ENCODE results near the gene CCDC154. TPM values are rescaled to one million over a fixed set of nuclear protein-coding genes. Genes with fewer than 3 reads are reported as not detected.

Gene CCDC154
- total and polyA plus RNA-seq, 10 of the 15 experiments (the other 5 are each of a cell fraction or from before 2014, with no cell fraction given) = 0.06 to 0.26 (median 0.25) TPM; not detected in 7

DNA sequence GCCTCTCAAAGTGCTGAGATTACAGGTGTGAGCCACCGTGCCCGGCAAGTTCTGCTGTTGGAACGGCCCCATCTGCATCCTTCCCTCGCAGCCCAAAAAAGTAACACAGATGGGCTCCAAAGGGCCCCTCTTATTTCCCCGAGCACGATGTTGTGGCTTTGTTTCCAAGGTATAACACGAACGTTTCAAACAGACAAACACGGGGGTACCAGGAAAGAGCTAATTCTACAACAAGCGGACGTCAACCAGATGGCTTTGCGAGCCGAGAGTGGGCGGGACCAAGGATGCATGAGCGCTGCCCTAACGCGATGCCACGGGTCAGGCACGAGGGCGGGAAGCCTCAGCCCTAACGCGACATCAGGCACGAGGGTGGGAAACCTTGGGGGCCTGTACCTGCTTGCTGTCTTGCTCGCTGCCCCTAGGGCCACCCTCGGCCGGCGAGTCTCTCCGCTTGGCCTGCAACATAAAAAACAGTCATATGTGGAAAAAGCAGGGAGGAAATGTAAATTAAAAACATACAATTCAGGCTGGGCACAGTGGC is 54.0 kb downstream of the CCDC154 start:
- ChIA-PET POLR2A (no interaction called here), CTCF (no interaction called here), RAD21 (ENCODE audit: unreplicated experiment) (no interaction called here), SMC1A (ENCODE audit: uncharacterized antibody, unreplicated experiment) (no interaction called here)
- TF ChIP-seq MTA2 (IDR thresholded peaks at IDR 0.05; ENCODE audit: low read depth) = no peak
- TF ChIP-seq, protein P1, sequence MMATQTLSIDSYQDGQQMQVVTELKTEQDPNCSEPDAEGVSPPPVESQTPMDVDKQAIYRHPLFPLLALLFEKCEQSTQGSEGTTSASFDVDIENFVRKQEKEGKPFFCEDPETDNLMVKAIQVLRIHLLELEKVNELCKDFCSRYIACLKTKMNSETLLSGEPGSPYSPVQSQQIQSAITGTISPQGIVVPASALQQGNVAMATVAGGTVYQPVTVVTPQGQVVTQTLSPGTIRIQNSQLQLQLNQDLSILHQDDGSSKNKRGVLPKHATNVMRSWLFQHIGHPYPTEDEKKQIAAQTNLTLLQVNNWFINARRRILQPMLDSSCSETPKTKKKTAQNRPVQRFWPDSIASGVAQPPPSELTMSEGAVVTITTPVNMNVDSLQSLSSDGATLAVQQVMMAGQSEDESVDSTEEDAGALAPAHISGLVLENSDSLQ (IDR thresholded peaks at IDR 0.05) = no peak
- TF ChIP-seq RBBP5 (conservative IDR thresholded peaks at IDR 0.05) = no peak
- no peak for TF ChIP-seq SPI1 (IDR thresholded peaks at IDR 0.05; ENCODE audit: borderline replicate concordance, insufficient read depth, low read depth, low read length)
- TF ChIP-seq, protein P2, sequence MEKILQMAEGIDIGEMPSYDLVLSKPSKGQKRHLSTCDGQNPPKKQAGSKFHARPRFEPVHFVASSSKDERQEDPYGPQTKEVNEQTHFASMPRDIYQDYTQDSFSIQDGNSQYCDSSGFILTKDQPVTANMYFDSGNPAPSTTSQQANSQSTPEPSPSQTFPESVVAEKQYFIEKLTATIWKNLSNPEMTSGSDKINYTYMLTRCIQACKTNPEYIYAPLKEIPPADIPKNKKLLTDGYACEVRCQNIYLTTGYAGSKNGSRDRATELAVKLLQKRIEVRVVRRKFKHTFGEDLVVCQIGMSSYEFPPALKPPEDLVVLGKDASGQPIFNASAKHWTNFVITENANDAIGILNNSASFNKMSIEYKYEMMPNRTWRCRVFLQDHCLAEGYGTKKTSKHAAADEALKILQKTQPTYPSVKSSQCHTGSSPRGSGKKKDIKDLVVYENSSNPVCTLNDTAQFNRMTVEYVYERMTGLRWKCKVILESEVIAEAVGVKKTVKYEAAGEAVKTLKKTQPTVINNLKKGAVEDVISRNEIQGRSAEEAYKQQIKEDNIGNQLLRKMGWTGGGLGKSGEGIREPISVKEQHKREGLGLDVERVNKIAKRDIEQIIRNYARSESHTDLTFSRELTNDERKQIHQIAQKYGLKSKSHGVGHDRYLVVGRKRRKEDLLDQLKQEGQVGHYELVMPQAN (conservative IDR thresholded peaks at IDR 0.05) = no peak
- no peaks in the 10 kb centered on the region for H3K9me3 ChIP-seq (replicated peaks; ENCODE audit: control insufficient read depth, insufficient read depth, low read length)
- no peak overlapping the region for H3K27ac ChIP-seq (ENCODE audit: control insufficient read depth, insufficient read depth)
- no peaks in the 10 kb centered on the region for H3K27me3 ChIP-seq (replicated peaks in 1 of 2; ENCODE audit: control insufficient read depth in 2 of 2, insufficient read depth in 2 of 2, low read length in 1 of 2)
- intact Hi-C loops (cut with micrococcal nuclease; ENCODE audit: unreplicated experiment) (no loop called here), in situ Hi-C loops (cut with MboI) (no loop called here)
- H2AFZ ChIP-seq (ENCODE audit: control insufficient read depth, low read depth, low read length) = no peak overlapping the region
- H3K4me3 ChIP-seq = no peak overlapping the region
- no peaks in the 10 kb centered on the region; the same call in 1 of the 2 replicates for H4K20me1 ChIP-seq (ENCODE audit: control insufficient read depth, insufficient read depth)
- FAIRE-seq (no peak), DNase-seq (ENCODE audit: low read depth, low spot score) (no peak), ATAC-seq (no peak)
- no peaks in the 10 kb centered on the region for H3K36me3 ChIP-seq (ENCODE audit: control insufficient read depth in 2 of 2, insufficient read depth in 2 of 2, low read length in 1 of 2)
- no peaks in the 10 kb centered on the region for H3K4me1 ChIP-seq (ENCODE audit: control insufficient read depth, insufficient read depth, low read length)
- WGBS (ENCODE audit: insufficient coverage, insufficient replicate concordance, low lambda C conversion rate, missing lambda C conversion rate) = 95% methylated on average over 27 of the region's 28 CpGs
- H3K9ac ChIP-seq (ENCODE audit: control insufficient read depth, insufficient read depth, low read length) = no peak overlapping the region
- no TSS peak for BruUV-seq (replicated peaks)
- H3K79me2 ChIP-seq (ENCODE audit: control insufficient read depth, insufficient read depth, low read length) = no peaks in the 10 kb centered on the region
- no peak overlapping the region for H3K4me2 ChIP-seq (ENCODE audit: control insufficient read depth, insufficient read depth)

Data from GM12878 (cell line).